ENCODE measurements around the gene OR52R1. TPM values are rescaled to one million over a fixed set of nuclear protein-coding genes. Genes with fewer than 3 reads are reported as not detected.

OR52R1 gene
- total RNA-seq, 2 experiments from 2014 or later, result not detected

- DNase-seq, result no peak
- Mint-ChIP-seq H3K4me3 (no peak overlapping the region), H3K4me1 (no peaks in the 10 kb centered on the region), H3K27ac (no peak overlapping the region), H3K36me3 (ENCODE audit: low read depth) (no peaks in the 10 kb centered on the region), H3K9me3 (ENCODE audit: low read depth) (no peaks in the 10 kb centered on the region), H3K27me3 (peaks cover 5% of the 10 kb centered on the region)
- POLR2A ChIA-PET, result no interaction called here
- CTCF ChIA-PET, result no interaction called here
- intact Hi-C loops (cut with DNase I, micrococcal nuclease), result no loop called here
- no peak for ATAC-seq
Measured at GRCh38 chr11:4798427-4799183, 5.6 kb downstream of the OR52R1 start.

- H3K27me3 Mint-ChIP-seq, result peaks cover 6% of the 10 kb centered on the region
- ChIA-PET POLR2A (no interaction called here), CTCF (no interaction called here)
- intact Hi-C loops (cut with DNase I, micrococcal nuclease), result no loop called here
- no peaks in the 10 kb centered on the region for H3K4me1 Mint-ChIP-seq
- DNase-seq (no peak), ATAC-seq (no peak)
- H3K27ac Mint-ChIP-seq, result no peak overlapping the region
- no peaks in the 10 kb centered on the region for H3K36me3 Mint-ChIP-seq (ENCODE audit: low read depth)
- H3K4me3 Mint-ChIP-seq, result no peak overlapping the region
- no peaks in the 10 kb centered on the region for H3K9me3 Mint-ChIP-seq (ENCODE audit: low read depth)
Measured at GRCh38 chr11:4797206-4797605, 7.0 kb downstream of the OR52R1 start.

- Mint-ChIP-seq H3K27ac (no peak overlapping the region), H3K4me1 (no peaks in the 10 kb centered on the region), H3K36me3 (ENCODE audit: low read depth) (no peaks in the 10 kb centered on the region), H3K27me3 (peaks cover 18% of the 10 kb centered on the region), H3K9me3 (ENCODE audit: low read depth) (peaks cover 5% of the 10 kb centered on the region), H3K4me3 (no peak overlapping the region)
- DNase-seq, result no peak
- ChIA-PET POLR2A (no interaction called here), CTCF (no interaction called here)
- ATAC-seq, result no peak
- intact Hi-C loops (cut with DNase I, micrococcal nuclease), result no loop called here
Measured at GRCh38 chr11:4782454-4782853, 21.7 kb downstream of the OR52R1 start.

- CTCF ChIA-PET, result no interaction called here
- intact Hi-C loops (cut with DNase I, micrococcal nuclease), result no loop called here
- H3K27ac Mint-ChIP-seq, result no peak within 1 kb of the TSS
Measured at GRCh38 chr11:4769838-4770237, 34.3 kb downstream of the OR52R1 start, which contains the start of gene OR51F1. TSS of gene OR51F1 (minus strand) at chr11:4769938. CDS start at chr11:4769938, 0 bp downstream.

GRCh38 chr11:4768094-4768493 is 36.1 kb downstream of the OR52R1 start:
- peaks cover under 1% of the 10 kb centered on the region for H3K4me1 Mint-ChIP-seq
- POLR2A ChIA-PET, result no interaction called here
- H3K36me3 Mint-ChIP-seq (ENCODE audit: low read depth), result no peaks in the 10 kb centered on the region
- H3K27me3 Mint-ChIP-seq, result peaks cover 3% of the 10 kb centered on the region
- H3K9me3 Mint-ChIP-seq (ENCODE audit: low read depth), result no peaks in the 10 kb centered on the region
- CTCF ChIA-PET, result no interaction called here
- no peak overlapping the region for H3K27ac Mint-ChIP-seq
- ATAC-seq, result no peak
- intact Hi-C loops (cut with DNase I, micrococcal nuclease), result no loop called here
- no peak for DNase-seq
- no peak overlapping the region for H3K4me3 Mint-ChIP-seq

More at GRCh38 chr11:4769838-4770237, 34.3 kb downstream of the OR52R1 start, which contains the start of gene OR51F1:
- ATAC-seq (no peak), DNase-seq (no peak)
- POLR2A ChIA-PET, result no interaction called here
- Mint-ChIP-seq H3K4me1 (no peaks in the 10 kb centered on the region), H3K36me3 (ENCODE audit: low read depth) (no peaks in the 10 kb centered on the region), H3K4me3 (no peak within 1 kb of the TSS), H3K9me3 (ENCODE audit: low read depth) (no peaks in the 10 kb centered on the region), H3K27me3 (peaks cover 6% of the 10 kb centered on the region)

- no peak overlapping the region for H3K27ac Mint-ChIP-seq
- ChIA-PET CTCF (no interaction called here), POLR2A (no interaction called here)
- peaks cover 2% of the 10 kb centered on the region for H3K4me1 Mint-ChIP-seq
- no peak overlapping the region for H3K4me3 Mint-ChIP-seq
- H3K27me3 Mint-ChIP-seq, result peaks cover 3% of the 10 kb centered on the region
- H3K36me3 Mint-ChIP-seq (ENCODE audit: low read depth), result no peaks in the 10 kb centered on the region
- no peak for DNase-seq
- no peak for ATAC-seq
- intact Hi-C loops (cut with DNase I, micrococcal nuclease), result no loop called here
- no peaks in the 10 kb centered on the region for H3K9me3 Mint-ChIP-seq (ENCODE audit: low read depth)
Measured at GRCh38 chr11:4766420-4767043, 37.6 kb downstream of the OR52R1 start.

- H3K27me3 Mint-ChIP-seq, result no peaks in the 10 kb centered on the region
- H3K9me3 Mint-ChIP-seq (ENCODE audit: low read depth), result no peaks in the 10 kb centered on the region
- no peak for ATAC-seq
- H3K4me1 Mint-ChIP-seq, result peaks cover 2% of the 10 kb centered on the region
- no peaks in the 10 kb centered on the region for H3K36me3 Mint-ChIP-seq (ENCODE audit: low read depth)
- H3K27ac Mint-ChIP-seq, result no peak overlapping the region
- intact Hi-C loops (cut with DNase I, micrococcal nuclease), result no loop called here
- ChIA-PET CTCF (no interaction called here), POLR2A (no interaction called here)
- H3K4me3 Mint-ChIP-seq, result no peak overlapping the region
- no peak for DNase-seq
Measured at GRCh38 chr11:4763096-4763495, 41.1 kb downstream of the OR52R1 start.

Other genes with a start within 250 kb of the OR52R1 start
- not detected for gene OR52I2, start 222.6 kb downstream of the OR52R1 start, total RNA-seq
- gene OR52I1, start 210.3 kb downstream of the OR52R1 start, total RNA-seq, result not detected
- 1 to 10 TPM; 8.9 to 9.2 TPM for gene TRIM68, start 196.1 kb downstream of the OR52R1 start, total RNA-seq
- gene OR51D1, start 166.9 kb downstream of the OR52R1 start, total RNA-seq, result not detected
- not detected for gene OR51E1, start 160.4 kb downstream of the OR52R1 start, total RNA-seq
- not detected for gene OR51E2, start 106.5 kb downstream of the OR52R1 start, total RNA-seq
- gene MMP26, start 99.6 kb downstream of the OR52R1 start, total RNA-seq, result not detected
- not detected for gene OR51F1, start 34.4 kb downstream of the OR52R1 start, total RNA-seq
- gene OR51F2, start 16.9 kb upstream of the OR52R1 start, total RNA-seq, result not detected
- gene OR51S1, start 44.8 kb upstream of the OR52R1 start, total RNA-seq, result not detected
- gene OR51T1, start 77.5 kb upstream of the OR52R1 start, total RNA-seq, result not detected
- gene OR51A7, start 99.4 kb upstream of the OR52R1 start, total RNA-seq, result not detected
- not detected for gene OR51G2, start 115.0 kb upstream of the OR52R1 start, total RNA-seq
- not detected for gene OR51G1, start 120.0 kb upstream of the OR52R1 start, total RNA-seq
- gene OR51A4, start 143.2 kb upstream of the OR52R1 start, total RNA-seq, result not detected
- gene OR51A2, start 151.3 kb upstream of the OR52R1 start, total RNA-seq, result not detected
- not detected for gene OR51L1, start 190.5 kb upstream of the OR52R1 start, total RNA-seq
- not detected for gene OR52J3, start 242.1 kb upstream of the OR52R1 start, total RNA-seq